WTC11 (cell line): ENCODE data around the gene GDPGP1.

Experiments
- CREB1 ChIP-seq: sonication (generic); formaldehyde crosslinking; IDR thresholded peaks from 2 replicates; pipeline ENCODE4 v1.8.0; 2023; ENCODE audit warnings: mild to moderate bottlenecking, missing genetic modification reagents
- CTCF ChIP-seq: fragments of 200-600 bp; IDR thresholded peaks from 2 replicates; pipeline ENCODE4 v1.8.0; 2022; ENCODE audit warnings: antibody characterized with exemption
- IRF2 ChIP-seq: sonication (generic); formaldehyde crosslinking; IDR thresholded peaks from 2 replicates; pipeline ENCODE4 v1.8.0; 2022; ENCODE audit warnings: low read depth, missing genetic modification reagents, borderline replicate concordance
- MAX ChIP-seq: sonication (generic); formaldehyde crosslinking; IDR thresholded peaks from 2 replicates; pipeline ENCODE4 v1.8.0; 2022; ENCODE audit warnings: mild to moderate bottlenecking, missing genetic modification reagents
- SP1 ChIP-seq: sonication (generic); formaldehyde crosslinking; conservative IDR thresholded peaks from 2 replicates; pipeline ENCODE4 v1.8.1; 2022; ENCODE audit warnings: missing genetic modification reagents
- USF2 ChIP-seq: sonication (generic); formaldehyde crosslinking; IDR thresholded peaks from 2 replicates; pipeline ENCODE4 v1.8.1; 2023; ENCODE audit warnings: mild to moderate bottlenecking, missing genetic modification reagents, moderate library complexity
- ZNF121 ChIP-seq: sonication (generic); formaldehyde crosslinking; IDR thresholded peaks from 2 replicates; pipeline ENCODE4 v1.8.0; 2023; ENCODE audit warnings: missing genetic modification reagents
- ZNF263 ChIP-seq: sonication (generic); formaldehyde crosslinking; IDR thresholded peaks from 2 replicates; pipeline ENCODE4 v1.8.1; 2022; ENCODE audit warnings: low read depth, mild to moderate bottlenecking, moderate library complexity, missing genetic modification reagents
- ZNF425 ChIP-seq: fragments of 250-450 bp; sonication (Bioruptor Pico); conservative IDR thresholded peaks from 2 replicates; pipeline ENCODE4 v1.9.0; 2021; ENCODE audit warnings: mild to moderate bottlenecking
- ZNF532 ChIP-seq: fragments of 250-450 bp; sonication (Bioruptor Pico); IDR thresholded peaks from 2 replicates; pipeline ENCODE4 v1.9.0; 2021; ENCODE audit warnings: mild to moderate bottlenecking, borderline replicate concordance
- TF ChIP-seq, protein P1 (sequence below): sonication (generic); formaldehyde crosslinking; IDR thresholded peaks from 2 replicates; pipeline ENCODE4 v1.8.1; 2022; ENCODE audit warnings: low read depth, missing genetic modification reagents, borderline replicate concordance
- TF ChIP-seq, protein P2 (sequence below): sonication (generic); formaldehyde crosslinking; IDR thresholded peaks from 2 replicates; pipeline ENCODE4 v1.8.1; 2022; ENCODE audit warnings: mild to moderate bottlenecking, moderate library complexity, missing genetic modification reagents

- no peak for TF ChIP-seq CTCF
- no peak for TF ChIP-seq ZNF532
- TF ChIP-seq SP1 (CRISPR knock-in tag), result no peak
- no peak for TF ChIP-seq ZNF263 (CRISPR knock-in tag)
- TF ChIP-seq, protein P1, sequence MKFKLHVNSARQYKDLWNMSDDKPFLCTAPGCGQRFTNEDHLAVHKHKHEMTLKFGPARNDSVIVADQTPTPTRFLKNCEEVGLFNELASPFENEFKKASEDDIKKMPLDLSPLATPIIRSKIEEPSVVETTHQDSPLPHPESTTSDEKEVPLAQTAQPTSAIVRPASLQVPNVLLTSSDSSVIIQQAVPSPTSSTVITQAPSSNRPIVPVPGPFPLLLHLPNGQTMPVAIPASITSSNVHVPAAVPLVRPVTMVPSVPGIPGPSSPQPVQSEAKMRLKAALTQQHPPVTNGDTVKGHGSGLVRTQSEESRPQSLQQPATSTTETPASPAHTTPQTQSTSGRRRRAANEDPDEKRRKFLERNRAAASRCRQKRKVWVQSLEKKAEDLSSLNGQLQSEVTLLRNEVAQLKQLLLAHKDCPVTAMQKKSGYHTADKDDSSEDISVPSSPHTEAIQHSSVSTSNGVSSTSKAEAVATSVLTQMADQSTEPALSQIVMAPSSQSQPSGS, result no peak
- TF ChIP-seq ZNF121 (CRISPR knock-in tag), result no peak
- no peak for TF ChIP-seq IRF2 (CRISPR knock-in tag)
- TF ChIP-seq, protein P2, sequence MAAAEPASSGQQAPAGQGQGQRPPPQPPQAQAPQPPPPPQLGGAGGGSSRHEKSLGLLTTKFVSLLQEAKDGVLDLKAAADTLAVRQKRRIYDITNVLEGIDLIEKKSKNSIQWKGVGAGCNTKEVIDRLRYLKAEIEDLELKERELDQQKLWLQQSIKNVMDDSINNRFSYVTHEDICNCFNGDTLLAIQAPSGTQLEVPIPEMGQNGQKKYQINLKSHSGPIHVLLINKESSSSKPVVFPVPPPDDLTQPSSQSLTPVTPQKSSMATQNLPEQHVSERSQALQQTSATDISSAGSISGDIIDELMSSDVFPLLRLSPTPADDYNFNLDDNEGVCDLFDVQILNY, result no peak
- TF ChIP-seq MAX (CRISPR knock-in tag), result no peak
- no peak for TF ChIP-seq USF2
- no peak for TF ChIP-seq ZNF425 (CRISPR knock-in tag)
- TF ChIP-seq CREB1, result no peak
Observed at GRCh38 chr15:90232196-90232595, 1.8 kb upstream of the GDPGP1 start.
